Epidermal melanocyte (primary cell): ENCODE data around the gene FOXF2.

Source experiments
- DNase-seq: peaks from one replicate; pipeline ENCODE4 v3.0.0; 2011; ENCODE audit warnings: low spot score; ENCODE audit not compliant: insufficient read length

The FOXF2 gene

GRCh38 chr6:1405221-1405620 is 15.8 kb downstream of the FOXF2 start:
- DNase-seq: no peak

- DNase-seq: no peak
Measured at GRCh38 chr6:1406306-1407072, 17.1 kb downstream of the FOXF2 start.

- DNase-seq: no peak
Measured at GRCh38 chr6:1407499-1407990, 18.2 kb downstream of the FOXF2 start.

- no peak for DNase-seq
Measured at GRCh38 chr6:1409774-1410465, 20.5 kb downstream of the FOXF2 start.

- no peak for DNase-seq
Measured at GRCh38 chr6:1412901-1413300, 23.5 kb downstream of the FOXF2 start.

- DNase-seq: no peak
Measured at GRCh38 chr6:1415416-1416063, 26.2 kb downstream of the FOXF2 start.

GRCh38 chr6:1416191-1416760 is 26.9 kb downstream of the FOXF2 start:
- no peak for DNase-seq

- no peak for DNase-seq
Measured at GRCh38 chr6:1416820-1417219, 27.4 kb downstream of the FOXF2 start.

GRCh38 chr6:1417718-1418117 is 28.3 kb downstream of the FOXF2 start:
- DNase-seq: no peak

- DNase-seq: peak; percentile 42
Measured at GRCh38 chr6:1418471-1419191, 29.3 kb downstream of the FOXF2 start.

GRCh38 chr6:1420382-1420781 is 31.0 kb downstream of the FOXF2 start:
- no peak for DNase-seq

- DNase-seq: peak; percentile 0
Measured at GRCh38 chr6:1422290-1422689, 32.9 kb downstream of the FOXF2 start.

- DNase-seq: peak; percentile 11
Measured at GRCh38 chr6:1423578-1423977, 34.2 kb downstream of the FOXF2 start.

- peak; percentile 86 for DNase-seq
Measured at GRCh38 chr6:1424306-1424927, 35.0 kb downstream of the FOXF2 start.

- no peak for DNase-seq
Measured at GRCh38 chr6:1426416-1426815, 37.0 kb downstream of the FOXF2 start.

- no peak for DNase-seq
Measured at GRCh38 chr6:1435806-1436205, 46.4 kb downstream of the FOXF2 start.

GRCh38 chr6:1436334-1437306 is 47.2 kb downstream of the FOXF2 start:
- peak; percentile 91 for DNase-seq

GRCh38 chr6:1437553-1438406 is 48.4 kb downstream of the FOXF2 start:
- DNase-seq: no peak

- no peak for DNase-seq
Measured at GRCh38 chr6:1438471-1438881, 49.1 kb downstream of the FOXF2 start.
